Neural cell (in vitro differentiated cells): Measurements from ENCODE around the gene VWA7. TPM values are rescaled to one million over a fixed set of nuclear protein-coding genes. Genes with fewer than 3 reads are reported as not detected.

Experiments used
- H2AFZ ChIP-seq: fragments of 200-600, 300-800 bp; sonication (generic), shearing (Covaris generic); 2 replicates; pipeline ENCODE4 v1.6.0; 2014; ENCODE audit warnings: low read depth, mild to moderate bottlenecking, antibody characterized with exemption, low read length, moderate library complexity
- H3F3A ChIP-seq: fragments of 200-600 bp; shearing (Covaris generic); 2 replicates; pipeline ENCODE4 v1.6.1; 2016; ENCODE audit warnings: mild to moderate bottlenecking, moderate library complexity, mixed read lengths, antibody characterized with exemption, low read length; ENCODE audit not compliant: insufficient read depth, poor library complexity, severe bottlenecking
- H3K27ac ChIP-seq: fragments of 200-600, 300-800 bp; sonication (generic), shearing (Covaris generic); 2 replicates; pipeline ENCODE4 v1.5.1; 2014; ENCODE audit warnings: mild to moderate bottlenecking, low read length, moderate library complexity
- H3K27me3 ChIP-seq: fragments of 300-800, 200-600 bp; sonication (generic), shearing (Covaris generic); 2 replicates; pipeline ENCODE4 v1.6.0; 2014; ENCODE audit warnings: mild to moderate bottlenecking, low read depth, low read length, moderate library complexity; ENCODE audit not compliant: insufficient read depth
- H3K36me3 ChIP-seq: fragments of 300-800, 200-600 bp; sonication (generic), shearing (Covaris generic); 2 replicates; pipeline ENCODE4 v1.5.1; 2014; ENCODE audit warnings: mild to moderate bottlenecking, antibody characterized with exemption, low read length, moderate library complexity; ENCODE audit not compliant: insufficient read depth
- H3K4me2 ChIP-seq: fragments of 300-800, 200-600 bp; sonication (generic), shearing (Covaris generic); 2 replicates; pipeline ENCODE4 v1.6.0; 2014; ENCODE audit warnings: mild to moderate bottlenecking, low read length
- H3K4me3 ChIP-seq: fragments of 300-800, 200-600 bp; sonication (generic), shearing (Covaris generic); 2 replicates; pipeline ENCODE4 v1.5.1; 2014; ENCODE audit warnings: mild to moderate bottlenecking, low read length, moderate library complexity
- H3K79me2 ChIP-seq: fragments of 200-600 bp; shearing (Covaris generic); replicated peaks from 2 replicates; pipeline ENCODE4 v1.6.0; 2014; ENCODE audit warnings: mild to moderate bottlenecking, low read length, moderate library complexity; ENCODE audit not compliant: insufficient read depth
- H3K9ac ChIP-seq: fragments of 300-800, 200-600 bp; sonication (generic), shearing (Covaris generic); 2 replicates; pipeline ENCODE4 v1.6.1; 2016; ENCODE audit warnings: mild to moderate bottlenecking, low read length, mixed read lengths
- H3K9me2 ChIP-seq: fragments of 200-600 bp; shearing (Covaris generic); 2 replicates; pipeline ENCODE4 v1.6.1; 2016; ENCODE audit warnings: mild to moderate bottlenecking, low read length, mixed read lengths; ENCODE audit not compliant: insufficient read depth
- H3K9me3 ChIP-seq: fragments of 200-600, 300-800 bp; sonication (generic), shearing (Covaris generic); 2 replicates; pipeline ENCODE4 v1.6.1; 2016; ENCODE audit warnings: mild to moderate bottlenecking, mixed run types, low read length, moderate library complexity, mixed read lengths
- H4K20me1 ChIP-seq: fragments of 200-600 bp; shearing (Covaris generic); 2 replicates; pipeline ENCODE4 v1.6.1; 2016; ENCODE audit warnings: mild to moderate bottlenecking, mixed run types; ENCODE audit not compliant: insufficient read depth
- EP300 ChIP-seq: fragments of 450-650 bp; conservative IDR thresholded peaks from 2 replicates; pipeline ENCODE4 v1.6.1; 2014; ENCODE audit warnings: antibody characterized with exemption, mild to moderate bottlenecking, moderate library complexity; ENCODE audit not compliant: poor library complexity, severe bottlenecking
- EZH2 ChIP-seq: fragments of 200-600, 300-800 bp; shearing (Covaris generic), sonication (generic); IDR thresholded peaks from 2 replicates; pipeline ENCODE4 v1.6.1; 2014; ENCODE audit warnings: antibody characterized with exemption, low read length, borderline replicate concordance, mild to moderate bottlenecking; ENCODE audit not compliant: insufficient read depth, poor library complexity, severe bottlenecking
- MXI1 ChIP-seq: fragments of 450-650 bp; conservative IDR thresholded peaks from 2 replicates; pipeline ENCODE4 v1.6.1; 2014; ENCODE audit warnings: antibody characterized with exemption, mild to moderate bottlenecking; ENCODE audit not compliant: poor library complexity, severe bottlenecking
- POLR2AphosphoS5 ChIP-seq: IDR thresholded peaks from 2 replicates; pipeline ENCODE4 v1.6.1; 2012
- RAD21 ChIP-seq: fragments of 450-650 bp; conservative IDR thresholded peaks from 2 replicates; pipeline ENCODE4 v1.6.1; 2014; ENCODE audit warnings: antibody characterized with exemption, mild to moderate bottlenecking, moderate library complexity
- REST ChIP-seq: IDR thresholded peaks from 2 replicates; pipeline ENCODE4 v1.6.1; 2012; ENCODE audit warnings: borderline replicate concordance
- SMC3 ChIP-seq: fragments of 450-650 bp; conservative IDR thresholded peaks from 2 replicates; pipeline ENCODE4 v1.6.1; 2014; ENCODE audit warnings: antibody characterized with exemption, mild to moderate bottlenecking, moderate library complexity; ENCODE audit not compliant: poor library complexity
- TAF1 ChIP-seq: IDR thresholded peaks from 2 replicates; pipeline ENCODE4 v1.6.1; 2012; ENCODE audit warnings: low read depth
- polyA plus RNA-seq: library from polyadenylated mRNA; depleted of rRNA; stranded (reverse); fragments of >200 nt; gene quantifications from 2 replicates; pipeline ENCODE4 v1.2.3, GENCODE V29; 2014
- TF ChIP-seq, protein P1 (sequence below): fragments of 450-650 bp; IDR thresholded peaks from 2 replicates; pipeline ENCODE4 v1.5.1; 2014; ENCODE audit warnings: antibody characterized with exemption, mild to moderate bottlenecking, moderate library complexity; ENCODE audit not compliant: poor library complexity, severe bottlenecking

Gene VWA7
- polyA plus RNA-seq, 1 donor from 2014 or later: 5.3 TPM

DNA sequence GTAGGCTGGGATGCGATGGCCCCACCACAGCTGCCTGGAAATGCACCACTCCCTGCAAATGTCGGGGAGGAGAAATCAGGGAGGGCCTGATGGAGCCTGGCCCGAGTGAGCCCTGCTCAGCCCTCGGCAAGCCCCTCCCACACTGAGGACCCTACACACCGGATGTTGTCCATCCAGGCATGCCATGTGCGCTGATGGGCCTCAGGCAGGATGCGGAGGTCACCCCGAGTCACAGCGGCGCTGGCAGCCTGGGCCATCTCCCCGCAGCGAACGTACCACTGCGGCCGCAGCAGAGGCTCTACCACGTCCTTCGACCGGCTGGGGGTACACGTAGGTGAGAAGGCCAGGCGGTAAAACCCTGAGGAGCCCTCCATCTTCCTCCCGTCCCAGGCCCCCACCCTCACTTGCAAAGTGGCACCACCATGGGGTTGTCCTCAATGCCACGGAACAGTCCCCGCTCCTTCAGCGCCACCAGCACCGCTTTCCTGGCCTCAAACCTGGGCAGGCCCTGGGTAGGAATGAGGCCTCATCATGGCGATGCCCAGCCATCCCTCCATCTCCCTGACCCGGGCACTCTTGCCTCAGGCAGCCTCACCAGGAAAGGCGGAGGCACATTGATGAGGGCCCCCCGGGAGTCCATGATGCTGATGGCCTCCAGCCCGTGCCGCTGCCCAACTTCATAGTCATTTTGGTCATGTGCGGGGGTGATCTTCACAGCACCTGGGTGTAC is 5.2 kb upstream of the VWA7 start:
- Histone ChIP-seq H4K20me1 (no peaks in the 10 kb centered on the region), H3K9ac (no peak overlapping the region), H2AFZ (no peak overlapping the region), H3K9me3 (no peaks in the 10 kb centered on the region), H3F3A (no peaks in the 10 kb centered on the region), H3K4me2 (no peak overlapping the region), H3K27ac (no peak overlapping the region), H3K79me2 (no peaks in the 10 kb centered on the region), H3K9me2 (no peaks in the 10 kb centered on the region), H3K36me3 (peaks cover 20% of the 10 kb centered on the region), H3K27me3 (no peaks in the 10 kb centered on the region), H3K4me3 (no peak overlapping the region)
- TF ChIP-seq EP300: no peak
- TF ChIP-seq EZH2: no peak
- no peak for TF ChIP-seq SMC3
- TF ChIP-seq RAD21: no peak
- TF ChIP-seq REST: no peak
- TF ChIP-seq MXI1: no peak
- TF ChIP-seq POLR2AphosphoS5: no peak
- TF ChIP-seq, protein P1, sequence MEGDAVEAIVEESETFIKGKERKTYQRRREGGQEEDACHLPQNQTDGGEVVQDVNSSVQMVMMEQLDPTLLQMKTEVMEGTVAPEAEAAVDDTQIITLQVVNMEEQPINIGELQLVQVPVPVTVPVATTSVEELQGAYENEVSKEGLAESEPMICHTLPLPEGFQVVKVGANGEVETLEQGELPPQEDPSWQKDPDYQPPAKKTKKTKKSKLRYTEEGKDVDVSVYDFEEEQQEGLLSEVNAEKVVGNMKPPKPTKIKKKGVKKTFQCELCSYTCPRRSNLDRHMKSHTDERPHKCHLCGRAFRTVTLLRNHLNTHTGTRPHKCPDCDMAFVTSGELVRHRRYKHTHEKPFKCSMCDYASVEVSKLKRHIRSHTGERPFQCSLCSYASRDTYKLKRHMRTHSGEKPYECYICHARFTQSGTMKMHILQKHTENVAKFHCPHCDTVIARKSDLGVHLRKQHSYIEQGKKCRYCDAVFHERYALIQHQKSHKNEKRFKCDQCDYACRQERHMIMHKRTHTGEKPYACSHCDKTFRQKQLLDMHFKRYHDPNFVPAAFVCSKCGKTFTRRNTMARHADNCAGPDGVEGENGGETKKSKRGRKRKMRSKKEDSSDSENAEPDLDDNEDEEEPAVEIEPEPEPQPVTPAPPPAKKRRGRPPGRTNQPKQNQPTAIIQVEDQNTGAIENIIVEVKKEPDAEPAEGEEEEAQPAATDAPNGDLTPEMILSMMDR: no peak
- TF ChIP-seq TAF1: no peak

- H3K9me2 ChIP-seq: no peaks in the 10 kb centered on the region
- peaks cover 20% of the 10 kb centered on the region for H3K36me3 ChIP-seq
- no peaks in the 10 kb centered on the region for H4K20me1 ChIP-seq
These were observed 4.4 kb upstream of the VWA7 start for GRCh38 chr6:31781244-31782125.

More at GRCh38 chr6:31781244-31782125, 4.4 kb upstream of the VWA7 start:
- Histone ChIP-seq H3K79me2 (no peaks in the 10 kb centered on the region), H3K4me3 (no peak overlapping the region), H3K27ac (no peak overlapping the region), H3K27me3 (no peaks in the 10 kb centered on the region), H3K4me2 (no peak overlapping the region), H2AFZ (no peak overlapping the region), H3F3A (no peaks in the 10 kb centered on the region), H3K9me3 (no peaks in the 10 kb centered on the region), H3K9ac (no peak overlapping the region)
- TF ChIP-seq TAF1: no peak
- no peak for TF ChIP-seq EP300
- TF ChIP-seq, protein P1: no peak
- no peak for TF ChIP-seq EZH2
